AG09309 (cell line): ENCODE measurements around the gene NIPA2.

Experiments
- DNase-seq: peaks from one replicate; pipeline ENCODE4 v3.0.0-alpha.2; 2010; ENCODE audit warnings: low read depth
- H3K4me3 ChIP-seq: 2 replicates; pipeline ENCODE4 v1.5.1; 2011; ENCODE audit warnings: mild to moderate bottlenecking, low read depth, low read length, moderate library complexity; ENCODE audit not compliant: control insufficient read depth
- CTCF ChIP-seq: IDR thresholded peaks from 2 replicates; pipeline ENCODE4 v1.5.1; 2011; ENCODE audit warnings: mild to moderate bottlenecking, low read depth, low read length, inconsistent platforms; ENCODE audit not compliant: insufficient read depth, control insufficient read depth; ENCODE audit errors: missing control alignments

NIPA2 gene

GRCh38 chr15:22811640-22812039 is 26.8 kb upstream of the NIPA2 start:
- H3K4me3 ChIP-seq = no peak overlapping the region
- peak; percentile 40 for TF ChIP-seq CTCF
- no peak for DNase-seq

GRCh38 chr15:22813844-22814243 is 24.6 kb upstream of the NIPA2 start:
- H3K4me3 ChIP-seq = no peak overlapping the region
- TF ChIP-seq CTCF = no peak
- no peak for DNase-seq

GRCh38 chr15:22815766-22816165 is 22.7 kb upstream of the NIPA2 start:
- no peak for DNase-seq
- TF ChIP-seq CTCF = no peak
- no peak overlapping the region for H3K4me3 ChIP-seq

GRCh38 chr15:22819651-22820050 is 18.8 kb upstream of the NIPA2 start:
- DNase-seq = no peak
- H3K4me3 ChIP-seq = no peak overlapping the region
- TF ChIP-seq CTCF = no peak

- no peak for DNase-seq
- H3K4me3 ChIP-seq = no peak overlapping the region
- no peak for TF ChIP-seq CTCF
These were observed 14.9 kb upstream of the NIPA2 start for GRCh38 chr15:22823495-22824128.

GRCh38 chr15:22827125-22827524 is 11.3 kb upstream of the NIPA2 start:
- no peak for TF ChIP-seq CTCF
- no peak overlapping the region for H3K4me3 ChIP-seq
- no peak for DNase-seq

- H3K4me3 ChIP-seq = no peak overlapping the region
- TF ChIP-seq CTCF = no peak
- DNase-seq = no peak
These were observed 7.0 kb upstream of the NIPA2 start for GRCh38 chr15:22831473-22831872.
